GM12873 (cell line): ENCODE data around the gene LIMS2.

Experiments
- TF ChIP-seq, protein P1 (sequence below): IDR thresholded peaks from 2 replicates; pipeline ENCODE4 v1.5.1; 2012; ENCODE audit warnings: low read depth, mild to moderate bottlenecking, moderate library complexity, low read length, control low read depth; ENCODE audit not compliant: insufficient read depth; ENCODE audit errors: missing control alignments

The LIMS2 gene

DNA sequence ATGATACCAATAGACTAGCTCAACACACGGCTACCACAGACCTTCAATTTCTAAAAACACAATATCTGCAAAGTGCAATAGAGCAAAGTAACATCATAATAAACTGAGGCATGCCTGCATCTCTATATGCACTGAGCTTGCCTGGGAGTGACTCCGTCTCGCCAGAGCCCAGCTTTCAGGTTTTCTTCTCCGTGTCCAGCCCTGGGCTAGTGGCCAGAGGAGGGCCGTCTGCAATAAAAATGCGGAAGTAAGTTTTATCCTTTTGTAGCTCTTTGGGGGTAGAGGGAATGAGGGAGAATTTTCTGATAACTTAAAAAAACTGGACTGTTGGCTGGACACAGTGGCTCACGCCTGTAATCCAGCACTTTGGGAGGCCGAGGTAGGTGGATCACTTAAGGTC is 70.3 kb downstream of the LIMS2 start:
- TF ChIP-seq, protein P1, sequence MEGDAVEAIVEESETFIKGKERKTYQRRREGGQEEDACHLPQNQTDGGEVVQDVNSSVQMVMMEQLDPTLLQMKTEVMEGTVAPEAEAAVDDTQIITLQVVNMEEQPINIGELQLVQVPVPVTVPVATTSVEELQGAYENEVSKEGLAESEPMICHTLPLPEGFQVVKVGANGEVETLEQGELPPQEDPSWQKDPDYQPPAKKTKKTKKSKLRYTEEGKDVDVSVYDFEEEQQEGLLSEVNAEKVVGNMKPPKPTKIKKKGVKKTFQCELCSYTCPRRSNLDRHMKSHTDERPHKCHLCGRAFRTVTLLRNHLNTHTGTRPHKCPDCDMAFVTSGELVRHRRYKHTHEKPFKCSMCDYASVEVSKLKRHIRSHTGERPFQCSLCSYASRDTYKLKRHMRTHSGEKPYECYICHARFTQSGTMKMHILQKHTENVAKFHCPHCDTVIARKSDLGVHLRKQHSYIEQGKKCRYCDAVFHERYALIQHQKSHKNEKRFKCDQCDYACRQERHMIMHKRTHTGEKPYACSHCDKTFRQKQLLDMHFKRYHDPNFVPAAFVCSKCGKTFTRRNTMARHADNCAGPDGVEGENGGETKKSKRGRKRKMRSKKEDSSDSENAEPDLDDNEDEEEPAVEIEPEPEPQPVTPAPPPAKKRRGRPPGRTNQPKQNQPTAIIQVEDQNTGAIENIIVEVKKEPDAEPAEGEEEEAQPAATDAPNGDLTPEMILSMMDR: no peak

GRCh38 chr2:127599211-127599610 is 76.1 kb downstream of the LIMS2 start:
- TF ChIP-seq, protein P1: no peak

DNA sequence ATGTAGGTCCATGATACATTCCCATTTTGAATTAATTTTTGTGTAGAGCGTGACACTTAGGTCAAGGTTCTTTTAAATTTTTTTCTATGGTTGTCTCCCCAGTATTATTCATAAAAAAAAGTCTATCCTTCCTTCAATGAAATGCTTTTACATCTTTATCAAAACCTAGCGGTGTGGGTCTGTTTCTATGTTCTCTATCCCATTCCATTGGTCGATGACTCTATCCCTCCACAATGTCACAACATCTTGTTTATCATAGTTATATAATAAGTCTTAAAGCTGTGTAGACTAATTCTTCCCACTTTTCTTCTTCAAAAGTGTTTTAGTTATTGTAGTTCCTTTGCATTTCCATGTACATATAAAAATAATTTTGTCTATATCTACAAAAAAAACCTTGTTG is 76.6 kb downstream of the LIMS2 start:
- TF ChIP-seq, protein P1: no peak

GRCh38 chr2:127597984-127598380 is 77.3 kb downstream of the LIMS2 start:
- TF ChIP-seq, protein P1: no peak

DNA sequence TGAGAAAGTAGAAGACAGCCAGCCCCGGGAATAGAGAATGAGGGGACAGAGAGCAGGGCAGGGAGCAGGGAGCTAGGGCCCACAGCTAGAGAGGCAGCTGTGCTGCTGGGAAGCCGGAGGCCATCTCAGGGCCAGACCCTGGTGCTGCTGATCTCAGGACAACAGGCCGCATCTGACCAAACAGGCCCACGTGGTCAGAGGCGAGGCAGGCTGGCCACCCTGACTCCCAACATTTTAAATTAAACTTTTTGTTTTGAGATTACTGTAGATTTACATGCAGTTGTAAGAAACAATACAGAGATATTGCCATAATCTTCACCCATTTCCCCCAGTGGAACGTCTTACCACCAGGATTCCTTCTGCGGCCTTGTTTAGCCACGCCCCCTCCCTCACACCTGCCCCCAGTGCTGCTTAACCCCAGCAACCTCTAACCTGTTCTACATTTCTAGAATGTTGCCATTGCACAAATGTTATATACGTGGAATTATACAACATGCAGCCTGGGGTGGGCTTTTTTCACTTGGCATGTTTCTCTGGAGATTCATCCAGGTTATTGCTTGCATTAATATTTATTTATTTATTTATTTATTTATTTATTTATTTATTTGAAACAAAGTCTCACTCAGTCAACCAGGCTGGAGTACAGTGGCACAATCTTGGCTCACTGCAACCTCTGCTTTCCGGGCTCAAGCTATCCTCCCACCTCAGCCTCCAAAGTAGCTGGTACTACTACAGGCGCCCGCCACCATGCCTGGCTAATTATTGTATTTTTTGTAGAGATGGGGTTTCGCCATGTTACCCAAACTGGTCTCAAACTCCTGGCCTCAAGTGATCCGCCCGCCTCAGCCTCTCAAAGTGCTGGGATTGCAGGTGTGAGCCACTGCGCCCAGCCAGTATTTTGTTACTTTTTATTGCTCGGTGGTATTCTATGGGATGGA is 78.0 kb downstream of the LIMS2 start:
- TF ChIP-seq, protein P1: no peak

DNA sequence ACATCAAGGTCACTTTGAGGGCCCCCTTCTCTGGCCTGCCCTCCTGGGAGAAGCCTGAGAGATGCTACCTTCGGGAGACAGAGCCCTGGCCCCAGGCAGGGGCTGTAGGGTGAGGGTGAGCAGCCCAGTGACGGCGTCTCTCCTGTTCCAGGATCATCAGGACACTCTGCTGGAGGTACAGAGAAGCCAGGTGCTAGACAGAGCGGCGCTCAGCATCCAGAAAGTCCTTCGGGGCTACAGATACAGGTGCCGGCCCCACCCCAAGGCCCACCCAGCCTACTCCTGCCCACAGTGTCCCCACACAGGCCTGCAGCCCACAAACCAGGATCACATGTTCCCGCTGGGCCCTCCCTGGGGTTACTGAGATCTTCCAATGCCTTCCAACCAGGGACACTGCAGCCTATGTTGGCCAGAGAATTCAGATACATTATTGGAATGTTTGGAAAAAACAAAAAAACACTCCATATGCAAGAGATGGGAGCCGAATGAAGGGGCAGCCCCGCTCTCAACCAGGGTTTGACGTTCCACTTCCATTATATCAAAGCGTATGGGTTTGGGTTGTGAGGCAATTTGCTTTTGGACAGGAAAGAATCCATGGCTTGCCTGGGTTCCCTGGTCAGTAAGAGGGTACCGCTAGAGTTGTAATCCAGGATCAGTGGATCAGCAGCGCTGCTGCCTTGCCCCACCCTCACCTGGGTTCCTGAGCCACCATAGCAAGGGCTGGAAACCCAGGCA is 78.9 kb downstream of the LIMS2 start:
- TF ChIP-seq, protein P1: no peak

- TF ChIP-seq, protein P1: no peak
Observed at GRCh38 chr2:127594116-127594591, 81.2 kb downstream of the LIMS2 start.
